NCI-H2227 (cell line): ENCODE measurements around the gene SLC51B.
"Not testable (repeated sequence)": the region's sequence is repeated elsewhere in the genome, so short reads cannot be mapped to it uniquely, and the experiment has no call there.

Source experiments
- DNase-seq: peaks from one replicate; lab custom pipeline; 2025; ENCODE audit not compliant: unreplicated experiment; lab: John Stamatoyannopoulos, UW

Gene SLC51B

GRCh38 chr15:65040461-65040860 lies 4.7 kb upstream of the SLC51B start:
- DNase-seq: no peak

DNA sequence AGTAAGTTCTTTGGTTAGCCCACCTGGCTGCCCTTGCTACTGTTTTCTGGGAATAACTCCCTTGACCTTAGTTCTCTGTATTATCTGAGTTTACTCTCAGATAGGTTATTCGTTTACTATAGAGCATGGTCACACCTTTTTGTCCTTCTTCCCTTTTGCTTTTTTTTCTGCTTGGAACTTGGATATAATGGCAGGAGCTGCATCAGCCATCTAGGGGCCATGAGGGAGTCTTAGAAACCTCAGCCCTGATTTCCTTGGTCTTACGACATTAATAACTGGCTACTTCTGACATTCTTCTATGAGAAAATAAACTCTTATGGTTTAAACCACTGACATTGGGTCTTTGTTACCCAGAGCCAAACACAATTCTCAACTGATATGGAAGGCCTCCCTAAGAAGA lies 3.4 kb upstream of the SLC51B start:
- no peak for DNase-seq

DNA sequence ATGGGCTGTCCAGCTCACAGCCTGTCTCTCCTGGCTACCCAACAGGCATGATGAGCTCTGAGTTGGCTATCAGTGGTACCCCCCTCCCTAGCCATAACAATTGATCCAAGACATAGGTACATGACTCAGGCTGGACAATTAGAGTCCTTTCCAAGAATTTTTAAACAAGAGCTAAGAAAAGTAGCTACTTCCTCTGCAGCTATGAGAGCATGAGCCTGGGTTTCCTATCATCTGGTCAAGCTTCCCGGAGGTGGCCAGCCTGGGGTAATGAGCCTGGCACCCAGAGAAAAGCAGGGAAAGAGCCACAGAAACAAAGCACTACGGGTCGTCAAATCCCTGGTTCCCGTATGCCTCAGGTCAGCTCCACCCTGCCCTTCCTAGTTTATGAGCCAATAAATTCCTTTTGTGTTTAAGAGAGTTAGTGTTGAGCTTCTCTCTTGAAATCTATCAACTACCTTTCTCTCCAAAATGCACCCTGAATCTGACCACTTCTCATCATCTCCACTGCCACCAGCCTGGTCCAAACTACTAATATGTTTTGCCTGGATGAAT lies 2.3 kb upstream of the SLC51B start:
- no peak for DNase-seq

DNA sequence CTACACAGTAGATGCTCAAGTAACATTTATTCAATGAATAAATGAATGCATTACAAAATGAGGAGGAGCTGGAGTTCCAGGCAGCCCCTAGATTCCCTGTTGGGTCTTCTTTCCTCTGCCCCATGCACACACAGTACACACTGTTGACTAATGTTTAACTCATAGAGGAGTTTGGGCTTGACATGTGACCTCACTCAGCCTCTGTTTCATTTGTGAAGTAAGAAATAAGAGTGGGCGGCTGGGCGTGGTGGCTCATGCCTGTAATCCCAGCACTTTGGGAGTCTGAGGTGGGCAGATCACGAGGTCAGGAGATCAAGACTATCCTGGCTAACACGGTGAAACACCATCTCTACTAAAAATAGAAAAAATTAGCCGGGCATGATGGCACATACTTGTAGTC lies 969 bp upstream of the SLC51B start:
- DNase-seq: not testable (repeated sequence)

GRCh38 chr15:65048241-65048640 lies 3.1 kb downstream of the SLC51B start:
- DNase-seq: no peak

- DNase-seq: peak; percentile 96
Measured at GRCh38 chr15:65049418-65049840, 4.2 kb downstream of the SLC51B start.

DNA sequence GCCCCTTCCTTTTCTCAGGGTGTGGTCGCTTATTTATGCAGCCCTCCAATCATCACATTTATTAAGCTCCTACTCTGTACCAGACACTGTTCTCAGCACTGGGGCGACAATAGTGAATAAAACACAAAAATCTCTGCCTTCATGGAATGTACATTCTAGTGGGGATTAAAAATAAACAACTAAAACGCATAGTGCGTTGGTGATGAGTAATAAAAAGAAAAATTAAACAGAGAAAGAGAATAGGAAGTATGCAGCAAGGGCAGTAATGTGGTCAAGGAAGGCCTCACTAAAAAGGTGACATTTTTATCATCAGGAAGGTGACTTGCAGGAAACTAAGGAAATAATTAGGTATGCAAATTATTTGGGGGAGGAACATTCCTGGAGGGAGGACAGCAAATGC lies 5.1 kb downstream of the SLC51B start:
- no peak for DNase-seq

- no peak for DNase-seq
Measured at GRCh38 chr15:65051266-65051665, 6.1 kb downstream of the SLC51B start.

DNA sequence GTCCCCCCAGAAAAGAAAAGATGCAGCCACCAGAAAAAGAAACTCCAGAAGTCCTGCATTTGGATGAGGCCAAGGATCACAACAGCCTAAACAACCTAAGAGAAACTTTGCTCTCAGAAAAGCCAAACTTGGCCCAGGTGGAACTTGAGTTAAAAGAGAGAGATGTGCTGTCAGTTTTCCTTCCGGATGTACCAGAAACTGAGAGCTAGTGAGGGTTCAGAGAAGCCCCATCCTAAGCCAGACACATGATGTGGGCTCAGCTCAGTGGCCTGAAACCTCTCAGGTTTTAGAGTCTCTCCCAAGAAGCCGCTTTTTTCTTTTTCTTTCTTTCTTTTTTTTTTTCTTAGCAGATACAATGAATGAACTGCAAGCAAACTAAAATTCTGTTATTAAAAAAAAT lies 7.8 kb downstream of the SLC51B start:
- no peak for DNase-seq

- DNase-seq: peak; percentile 74
Measured at GRCh38 chr15:65054333-65055200, 9.4 kb downstream of the SLC51B start.

GRCh38 chr15:65055201-65055870 lies 10.1 kb downstream of the SLC51B start:
- DNase-seq: no peak

- no peak for DNase-seq
Measured at GRCh38 chr15:65056106-65056505, 10.9 kb downstream of the SLC51B start.

GRCh38 chr15:65056868-65057548 lies 11.8 kb downstream of the SLC51B start:
- no peak for DNase-seq

- no peak for DNase-seq
Measured at GRCh38 chr15:65057549-65057940, 12.4 kb downstream of the SLC51B start.

DNA sequence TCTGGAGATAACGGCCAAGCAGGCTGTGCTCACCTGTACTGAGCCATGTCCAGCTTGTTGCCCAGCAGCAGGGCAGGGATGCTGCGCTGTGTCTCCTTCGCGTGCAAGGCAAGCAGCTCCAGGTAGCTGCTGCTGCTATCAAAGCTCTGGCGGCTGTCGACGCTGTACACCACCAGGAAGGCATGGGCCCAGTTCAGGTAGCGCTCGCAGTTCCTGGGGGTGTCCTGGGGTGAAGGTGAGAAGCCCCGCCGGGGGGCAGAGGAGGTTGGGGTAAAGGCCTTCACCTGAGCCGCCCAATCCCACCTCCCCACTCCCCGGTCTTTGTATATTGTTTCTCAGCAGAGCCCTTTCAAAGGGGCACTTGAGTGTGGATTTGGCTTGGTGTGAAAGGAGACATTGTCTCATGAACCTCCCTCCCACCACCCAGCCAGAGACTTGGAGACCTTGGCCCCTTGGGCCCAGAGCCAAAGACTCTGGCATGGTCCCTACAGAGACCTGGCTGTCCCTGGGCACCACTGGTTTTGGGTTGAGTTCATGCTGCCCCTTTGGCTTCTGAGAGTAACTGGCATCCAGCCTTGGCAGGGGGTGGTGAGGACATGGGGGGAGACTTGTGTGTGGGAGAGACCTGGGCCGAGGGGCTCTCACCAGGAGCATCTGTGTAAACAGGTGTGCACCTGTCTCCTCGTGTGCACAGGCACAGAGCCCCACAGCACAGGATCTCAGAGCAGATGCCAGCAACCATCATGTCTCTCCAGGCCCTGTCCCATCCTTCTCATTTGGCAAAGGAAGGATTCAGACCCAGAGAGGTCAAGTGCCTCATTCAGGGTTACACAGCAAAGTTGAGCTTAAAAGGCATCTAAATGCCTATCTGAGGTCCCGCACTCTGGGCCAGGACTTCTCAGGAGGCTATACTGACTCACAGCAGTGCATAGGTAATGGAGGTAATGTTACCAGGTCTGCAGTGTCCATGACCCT lies 13.5 kb downstream of the SLC51B start:
- no peak for DNase-seq

- DNase-seq: no peak
Measured at GRCh38 chr15:65059369-65059750, 14.2 kb downstream of the SLC51B start.

GRCh38 chr15:65059931-65060596 lies 14.9 kb downstream of the SLC51B start:
- DNase-seq: no peak

GRCh38 chr15:65060641-65061397 lies 15.6 kb downstream of the SLC51B start:
- DNase-seq: no peak

DNA sequence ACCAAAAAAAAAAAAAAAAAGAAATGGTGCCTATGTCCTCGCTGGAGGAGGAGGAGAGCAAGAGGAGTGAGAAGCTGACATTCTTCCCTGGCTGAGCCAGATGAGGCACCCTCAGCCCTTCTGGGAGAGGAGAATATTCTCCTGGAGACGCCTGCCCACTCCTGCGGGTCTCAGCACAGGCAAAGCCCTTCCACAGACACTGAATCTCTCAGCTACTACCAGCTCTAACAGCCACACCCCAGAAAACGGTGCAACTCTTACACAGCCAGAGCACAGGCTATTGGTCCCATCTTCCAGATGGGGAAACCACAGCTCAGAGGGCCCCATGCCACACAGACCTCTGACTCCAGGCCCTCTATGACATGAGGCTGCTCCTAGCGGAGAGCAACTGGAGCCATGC lies 16.9 kb downstream of the SLC51B start:
- DNase-seq: no peak
